AG09309 (cell line): Measurements from ENCODE around the gene DDX20.

ENCODE experiments used
- DNase-seq: peaks from one replicate; pipeline ENCODE4 v3.0.0-alpha.2; 2010; ENCODE audit warnings: low read depth
- H3K4me3 ChIP-seq: 2 replicates; pipeline ENCODE4 v1.5.1; 2011; ENCODE audit warnings: mild to moderate bottlenecking, low read depth, low read length, moderate library complexity; ENCODE audit not compliant: control insufficient read depth
- CTCF ChIP-seq: IDR thresholded peaks from 2 replicates; pipeline ENCODE4 v1.5.1; 2011; ENCODE audit warnings: mild to moderate bottlenecking, low read depth, low read length, inconsistent platforms; ENCODE audit not compliant: insufficient read depth, control insufficient read depth; ENCODE audit errors: missing control alignments

The DDX20 gene

GRCh38 chr1:111784273-111784901, 28.7 kb downstream of the DDX20 start:
- DNase-seq, result no peak
- H3K4me3 ChIP-seq, result no peak overlapping the region
- TF ChIP-seq CTCF, result no peak

GRCh38 chr1:111786669-111787207, 31.0 kb downstream of the DDX20 start:
- DNase-seq, result no peak
- no peak for TF ChIP-seq CTCF
- H3K4me3 ChIP-seq, result no peak overlapping the region

GRCh38 chr1:111789142-111789541, 33.4 kb downstream of the DDX20 start:
- DNase-seq, result peak; percentile 8
- no peak overlapping the region for H3K4me3 ChIP-seq
- no peak for TF ChIP-seq CTCF

- H3K4me3 ChIP-seq, result no peak overlapping the region
- no peak for TF ChIP-seq CTCF
- peak; percentile 88 for DNase-seq
Measured at GRCh38 chr1:111789666-111790316, 34.1 kb downstream of the DDX20 start.

- TF ChIP-seq CTCF, result no peak
- H3K4me3 ChIP-seq, result no peak overlapping the region
- no peak for DNase-seq
Measured at GRCh38 chr1:111791776-111792175, 36.1 kb downstream of the DDX20 start.

GRCh38 chr1:111792249-111792648, 36.5 kb downstream of the DDX20 start:
- DNase-seq, result no peak
- no peak overlapping the region for H3K4me3 ChIP-seq
- no peak for TF ChIP-seq CTCF
